A549 (cell line): ENCODE results near the gene C8A.

Source experiments
- BHLHE40 ChIP-seq: IDR thresholded peaks from 2 replicates; pipeline ENCODE4 v1.6.1; 2012; ENCODE audit warnings: low read depth, low read length, inconsistent platforms
- CBX2 ChIP-seq: fragments of 200-600 bp; sonication (generic); IDR thresholded peaks from 2 replicates; pipeline ENCODE4 v1.6.1; 2016; ENCODE audit warnings: low read depth, mild to moderate bottlenecking, borderline replicate concordance
- CEBPB ChIP-seq, 2 experiments: fragments of >200 bp in 1 of 2; sonication (Bioruptor Twin) in 1 of 2; formaldehyde crosslinking in 1 of 2; IDR thresholded peaks; 2 replicates each; pipeline ENCODE4 v1.6.1; 2012 to 2016
- CHD2 ChIP-seq: fragments of 150-350 bp; IDR thresholded peaks from 2 replicates; pipeline ENCODE4 v1.6.1; 2014; ENCODE audit warnings: low read length; ENCODE audit not compliant: partially characterized antibody
- MAZ ChIP-seq: fragments of 150-350 bp; IDR thresholded peaks from 2 replicates; pipeline ENCODE4 v1.6.1; 2014; ENCODE audit warnings: antibody characterized with exemption, low read depth, low read length, borderline replicate concordance
- POLR2A ChIP-seq: IDR thresholded peaks from 2 replicates; pipeline ENCODE4 v1.6.1; 2012; ENCODE audit warnings: mild to moderate bottlenecking, low read length
- RFX5 ChIP-seq: fragments of 450-650 bp; IDR thresholded peaks from 2 replicates; pipeline ENCODE4 v1.7.1; 2014; ENCODE audit warnings: antibody characterized with exemption, mild to moderate bottlenecking, moderate library complexity
- SMC3 ChIP-seq: fragments of >200 bp; sonication (Bioruptor Twin); formaldehyde crosslinking; IDR thresholded peaks from 3 replicates; pipeline ENCODE4 v1.6.1; 2018; ENCODE audit warnings: inconsistent platforms
- TP53 ChIP-seq: fragments of 250-450 bp; sonication (Bioruptor Pico); IDR thresholded peaks from 2 replicates; pipeline ENCODE4 v1.5.0; 2021; ENCODE audit warnings: mild to moderate bottlenecking, moderate library complexity
- ZFP36 ChIP-seq: fragments of 450-650 bp; IDR thresholded peaks from 2 replicates; pipeline ENCODE4 v1.6.1; 2014; ENCODE audit warnings: borderline replicate concordance; ENCODE audit not compliant: partially characterized antibody
- TF ChIP-seq, protein P1 (sequence below): fragments of >200 bp; sonication (Bioruptor Twin); formaldehyde crosslinking; IDR thresholded peaks from 3 replicates; pipeline ENCODE4 v1.5.1; 2016
- TF ChIP-seq, protein P2 (sequence below): fragments of 200-600 bp; sonication (generic); IDR thresholded peaks from 2 replicates; pipeline ENCODE4 v1.6.1; 2016; ENCODE audit warnings: antibody characterized with exemption, mild to moderate bottlenecking, moderate library complexity
- TF ChIP-seq, protein P3 (sequence below): fragments of 150-350 bp; IDR thresholded peaks from 2 replicates; pipeline ENCODE4 v1.6.1; 2014; ENCODE audit warnings: low read depth, mild to moderate bottlenecking, low read length

DNA sequence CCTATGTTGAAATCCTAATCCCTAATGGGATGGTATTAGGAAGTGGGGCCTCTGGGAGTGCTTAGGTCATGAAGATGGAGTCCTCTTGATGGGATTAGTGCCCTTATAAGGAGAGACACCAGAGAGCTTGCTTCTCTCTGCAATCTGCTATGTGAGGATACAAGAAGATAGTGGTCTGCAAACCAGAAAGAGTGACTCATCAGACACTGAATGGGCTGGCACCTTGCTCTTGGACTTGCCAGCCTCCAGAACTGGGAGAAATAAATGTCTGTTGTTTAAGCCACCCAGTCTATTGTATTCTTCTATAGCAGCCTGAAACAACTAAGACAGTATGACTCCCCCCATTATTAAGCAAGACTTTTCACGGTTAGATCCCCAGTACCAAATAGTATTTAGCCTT, 67.9 kb downstream of the C8A start:
- no peak for TF ChIP-seq RFX5
- no peak for TF ChIP-seq POLR2A
- no peak for TF ChIP-seq MAZ
- TF ChIP-seq ZFP36 = no peak
- no peak for TF ChIP-seq CHD2
- TF ChIP-seq, protein P1, sequence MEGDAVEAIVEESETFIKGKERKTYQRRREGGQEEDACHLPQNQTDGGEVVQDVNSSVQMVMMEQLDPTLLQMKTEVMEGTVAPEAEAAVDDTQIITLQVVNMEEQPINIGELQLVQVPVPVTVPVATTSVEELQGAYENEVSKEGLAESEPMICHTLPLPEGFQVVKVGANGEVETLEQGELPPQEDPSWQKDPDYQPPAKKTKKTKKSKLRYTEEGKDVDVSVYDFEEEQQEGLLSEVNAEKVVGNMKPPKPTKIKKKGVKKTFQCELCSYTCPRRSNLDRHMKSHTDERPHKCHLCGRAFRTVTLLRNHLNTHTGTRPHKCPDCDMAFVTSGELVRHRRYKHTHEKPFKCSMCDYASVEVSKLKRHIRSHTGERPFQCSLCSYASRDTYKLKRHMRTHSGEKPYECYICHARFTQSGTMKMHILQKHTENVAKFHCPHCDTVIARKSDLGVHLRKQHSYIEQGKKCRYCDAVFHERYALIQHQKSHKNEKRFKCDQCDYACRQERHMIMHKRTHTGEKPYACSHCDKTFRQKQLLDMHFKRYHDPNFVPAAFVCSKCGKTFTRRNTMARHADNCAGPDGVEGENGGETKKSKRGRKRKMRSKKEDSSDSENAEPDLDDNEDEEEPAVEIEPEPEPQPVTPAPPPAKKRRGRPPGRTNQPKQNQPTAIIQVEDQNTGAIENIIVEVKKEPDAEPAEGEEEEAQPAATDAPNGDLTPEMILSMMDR = no peak
- TF ChIP-seq CBX2 = no peak
- TF ChIP-seq, protein P2, sequence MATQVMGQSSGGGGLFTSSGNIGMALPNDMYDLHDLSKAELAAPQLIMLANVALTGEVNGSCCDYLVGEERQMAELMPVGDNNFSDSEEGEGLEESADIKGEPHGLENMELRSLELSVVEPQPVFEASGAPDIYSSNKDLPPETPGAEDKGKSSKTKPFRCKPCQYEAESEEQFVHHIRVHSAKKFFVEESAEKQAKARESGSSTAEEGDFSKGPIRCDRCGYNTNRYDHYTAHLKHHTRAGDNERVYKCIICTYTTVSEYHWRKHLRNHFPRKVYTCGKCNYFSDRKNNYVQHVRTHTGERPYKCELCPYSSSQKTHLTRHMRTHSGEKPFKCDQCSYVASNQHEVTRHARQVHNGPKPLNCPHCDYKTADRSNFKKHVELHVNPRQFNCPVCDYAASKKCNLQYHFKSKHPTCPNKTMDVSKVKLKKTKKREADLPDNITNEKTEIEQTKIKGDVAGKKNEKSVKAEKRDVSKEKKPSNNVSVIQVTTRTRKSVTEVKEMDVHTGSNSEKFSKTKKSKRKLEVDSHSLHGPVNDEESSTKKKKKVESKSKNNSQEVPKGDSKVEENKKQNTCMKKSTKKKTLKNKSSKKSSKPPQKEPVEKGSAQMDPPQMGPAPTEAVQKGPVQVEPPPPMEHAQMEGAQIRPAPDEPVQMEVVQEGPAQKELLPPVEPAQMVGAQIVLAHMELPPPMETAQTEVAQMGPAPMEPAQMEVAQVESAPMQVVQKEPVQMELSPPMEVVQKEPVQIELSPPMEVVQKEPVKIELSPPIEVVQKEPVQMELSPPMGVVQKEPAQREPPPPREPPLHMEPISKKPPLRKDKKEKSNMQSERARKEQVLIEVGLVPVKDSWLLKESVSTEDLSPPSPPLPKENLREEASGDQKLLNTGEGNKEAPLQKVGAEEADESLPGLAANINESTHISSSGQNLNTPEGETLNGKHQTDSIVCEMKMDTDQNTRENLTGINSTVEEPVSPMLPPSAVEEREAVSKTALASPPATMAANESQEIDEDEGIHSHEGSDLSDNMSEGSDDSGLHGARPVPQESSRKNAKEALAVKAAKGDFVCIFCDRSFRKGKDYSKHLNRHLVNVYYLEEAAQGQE = no peak
- no peak for TF ChIP-seq TP53
- no peak for TF ChIP-seq SMC3
- no peak for TF ChIP-seq CEBPB (IDR thresholded peaks at IDR 0.05)
- TF ChIP-seq BHLHE40 = no peak
- TF ChIP-seq, protein P3, sequence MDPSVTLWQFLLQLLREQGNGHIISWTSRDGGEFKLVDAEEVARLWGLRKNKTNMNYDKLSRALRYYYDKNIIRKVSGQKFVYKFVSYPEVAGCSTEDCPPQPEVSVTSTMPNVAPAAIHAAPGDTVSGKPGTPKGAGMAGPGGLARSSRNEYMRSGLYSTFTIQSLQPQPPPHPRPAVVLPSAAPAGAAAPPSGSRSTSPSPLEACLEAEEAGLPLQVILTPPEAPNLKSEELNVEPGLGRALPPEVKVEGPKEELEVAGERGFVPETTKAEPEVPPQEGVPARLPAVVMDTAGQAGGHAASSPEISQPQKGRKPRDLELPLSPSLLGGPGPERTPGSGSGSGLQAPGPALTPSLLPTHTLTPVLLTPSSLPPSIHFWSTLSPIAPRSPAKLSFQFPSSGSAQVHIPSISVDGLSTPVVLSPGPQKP = no peak
